GM19468 (cell line): ENCODE results near the gene ATP11A.
"Not testable (repeated sequence)": the region's sequence is repeated elsewhere in the genome, so short reads cannot be mapped to it uniquely, and the experiment has no call there.

Experiments
- ATAC-seq: cut with Tn5 transposase; IDR thresholded peaks from one replicate; pipeline ENCODE4 v1.9.1; 2021; ENCODE audit warnings: mild to moderate bottlenecking, moderate library complexity, moderate number of reproducible peaks; ENCODE audit not compliant: unreplicated experiment; ENCODE audit errors: extremely low read depth

The ATP11A gene

GRCh38 chr13:112844879-112845278 lies 155.0 kb downstream of the ATP11A start:
- ATAC-seq = no peak

- no peak for ATAC-seq
Observed at GRCh38 chr13:112845511-112846144, 155.8 kb downstream of the ATP11A start.

- no peak for ATAC-seq
Observed at GRCh38 chr13:112846411-112847115, 156.7 kb downstream of the ATP11A start.

- no peak for ATAC-seq
Observed at GRCh38 chr13:112849500-112849899, 159.7 kb downstream of the ATP11A start.

GRCh38 chr13:112850273-112850672 lies 160.4 kb downstream of the ATP11A start:
- no peak for ATAC-seq

GRCh38 chr13:112851107-112852038 lies 161.5 kb downstream of the ATP11A start:
- ATAC-seq = no peak

GRCh38 chr13:112852392-112852791 lies 162.6 kb downstream of the ATP11A start:
- ATAC-seq = no peak

GRCh38 chr13:112852808-112853207 lies 163.0 kb downstream of the ATP11A start:
- ATAC-seq = no peak

GRCh38 chr13:112854321-112854720 lies 164.5 kb downstream of the ATP11A start:
- no peak for ATAC-seq

- no peak for ATAC-seq
Observed at GRCh38 chr13:112855859-112856258, 166.0 kb downstream of the ATP11A start.

- ATAC-seq = no peak
Observed at GRCh38 chr13:112857914-112858490, 168.2 kb downstream of the ATP11A start.

- no peak for ATAC-seq
Observed at GRCh38 chr13:112859128-112859816, 169.4 kb downstream of the ATP11A start.

GRCh38 chr13:112859817-112860190 lies 170.0 kb downstream of the ATP11A start:
- ATAC-seq = peak; percentile 39

- no peak for ATAC-seq
Observed at GRCh38 chr13:112861876-112862615, 172.2 kb downstream of the ATP11A start.

- not testable (repeated sequence) for ATAC-seq
Observed at GRCh38 chr13:112863356-112863755, 173.5 kb downstream of the ATP11A start.

- ATAC-seq = not testable (repeated sequence)
Observed at GRCh38 chr13:112865478-112865877, 175.6 kb downstream of the ATP11A start.

- ATAC-seq = no peak
Observed at GRCh38 chr13:112867301-112867711, 177.5 kb downstream of the ATP11A start.

GRCh38 chr13:112868308-112868707 lies 178.5 kb downstream of the ATP11A start:
- no peak for ATAC-seq
